ENCODE results near the gene LINGO3. TPM values are rescaled to one million over a fixed set of nuclear protein-coding genes. Genes with fewer than 3 reads are reported as not detected.

The LINGO3 gene
- total and polyA plus RNA-seq, 10 donors = 0.26 to 2.6 (median 0.76) TPM

- Histone ChIP-seq H3K27me3 (replicated peaks in 1 of 7) (no peaks in the 10 kb centered on the region), H3K27ac (peak overlapping the region in 5 of 8 donors; percentile 48 to 86 (median 67)), H3K9me3 (no peaks in the 10 kb centered on the region), H3K4me3 (peak overlapping the region in 2 of 8 donors; percentile 4 to 46), H3K36me3 (peaks cover 0 to 66% (median 37%) of the 10 kb centered on the region in 6 donors), H3K4me1 (peaks cover 22 to 76% (median 57%) of the 10 kb centered on the region in 6 donors)
- TF ChIP-seq POLR2AphosphoS5 (IDR thresholded peaks at IDR 0.05) (peak; percentile 54 to 77 (median 68)), CTCF (IDR thresholded peaks at IDR 0.05 in 8 of 11, conservative IDR thresholded peaks at IDR 0.05 in 3 of 11) (no peak)
- peak; percentile 86 for DNase-seq
- intact Hi-C loops (cut with DNase I; ENCODE audit: low total_unique reads) = no loop called here
- 30 to 67% (median 40%) methylated on average over 20 to 29 of the region's 29 CpGs for WGBS, 5 donors
Observed at GRCh38 chr19:2325281-2326046, 17.5 kb upstream of the LINGO3 start.

GRCh38 chr19:2324220-2324948, 16.4 kb upstream of the LINGO3 start:
- Histone ChIP-seq H3K36me3 (peaks cover 0 to 66% (median 37%) of the 10 kb centered on the region in 6 donors), H3K4me3 (peak overlapping the region in 1 of 8 donors; percentile 46), H3K4me1 (peaks cover 17 to 72% (median 47%) of the 10 kb centered on the region in 6 donors), H3K27me3 (replicated peaks in 1 of 7) (no peaks in the 10 kb centered on the region), H3K9me3 (no peaks in the 10 kb centered on the region), H3K27ac (peak overlapping the region in 6 of 8 donors; percentile 26 to 86 (median 60))
- WGBS, 5 donors = 60 to 82% (median 75%) methylated on average over 31 to 34 of the region's 34 CpGs
- intact Hi-C loops (cut with DNase I; ENCODE audit: low total_unique reads) = no loop called here
- peak; percentile 87 for DNase-seq
- no peak for TF ChIP-seq POLR2A (IDR thresholded peaks at IDR 0.05)
- TF ChIP-seq POLR2AphosphoS5 (IDR thresholded peaks at IDR 0.05) = peak; percentile 46 to 79 (median 54)
- no peak for TF ChIP-seq CTCF (IDR thresholded peaks at IDR 0.05 in 8 of 11, conservative IDR thresholded peaks at IDR 0.05 in 3 of 11)

- TF ChIP-seq POLR2A (IDR thresholded peaks at IDR 0.05) (no peak), POLR2AphosphoS5 (IDR thresholded peaks at IDR 0.05) (no peak)
- Histone ChIP-seq H3K27ac (peak overlapping the region in 3 of 8 donors; percentile 48 to 86 (median 72)), H3K36me3 (peaks cover 0 to 66% (median 37%) of the 10 kb centered on the region in 6 donors), H3K27me3 (replicated peaks in 1 of 7) (no peaks in the 10 kb centered on the region), H3K4me3 (peak overlapping the region in 1 of 8 donors; percentile 46), H3K4me1 (peaks cover 13 to 72% (median 47%) of the 10 kb centered on the region in 6 donors), H3K9me3 (no peaks in the 10 kb centered on the region)
- intact Hi-C loops (cut with DNase I; ENCODE audit: low total_unique reads) = no loop called here
- 76 to 84% (median 82%) methylated on average over 16 to 19 of the region's 19 CpGs for WGBS, 5 donors
- peak; percentile 64 for DNase-seq
Observed at GRCh38 chr19:2323707-2324106, 15.8 kb upstream of the LINGO3 start.

GRCh38 chr19:2321565-2322283, 13.8 kb upstream of the LINGO3 start:
- H3K27me3 ChIP-seq (replicated peaks in 1 of 7) = no peaks in the 10 kb centered on the region
- intact Hi-C loops (cut with DNase I; ENCODE audit: low total_unique reads) = no loop called here
- H3K4me1 ChIP-seq = peaks cover 6 to 76% (median 47%) of the 10 kb centered on the region in 6 donors
- TF ChIP-seq POLR2AphosphoS5 (IDR thresholded peaks at IDR 0.05) (peak in 1 of 3 donors; percentile 12), POLR2A (IDR thresholded peaks at IDR 0.05) (no peak)
- no peak for DNase-seq
- WGBS, 5 donors = 93 to 95% (median 93%) methylated on average over 30 to 39 of the region's 39 CpGs
- peaks cover 0 to 63% (median 37%) of the 10 kb centered on the region in 6 donors for H3K36me3 ChIP-seq
- H3K4me3 ChIP-seq = no peak overlapping the region
- no peaks in the 10 kb centered on the region for H3K9me3 ChIP-seq
- no peak overlapping the region for H3K27ac ChIP-seq

Measured in spleen (tissue), 11 donors.